GM19099 (cell line): ENCODE measurements around the gene NEU4.

Experiments used
- POLR2A ChIP-seq: IDR thresholded peaks from 3 replicates; pipeline ENCODE4 v1.6.1; 2011; ENCODE audit warnings: low read depth; ENCODE audit not compliant: insufficient read length; ENCODE audit errors: extremely low read depth

The NEU4 gene

DNA sequence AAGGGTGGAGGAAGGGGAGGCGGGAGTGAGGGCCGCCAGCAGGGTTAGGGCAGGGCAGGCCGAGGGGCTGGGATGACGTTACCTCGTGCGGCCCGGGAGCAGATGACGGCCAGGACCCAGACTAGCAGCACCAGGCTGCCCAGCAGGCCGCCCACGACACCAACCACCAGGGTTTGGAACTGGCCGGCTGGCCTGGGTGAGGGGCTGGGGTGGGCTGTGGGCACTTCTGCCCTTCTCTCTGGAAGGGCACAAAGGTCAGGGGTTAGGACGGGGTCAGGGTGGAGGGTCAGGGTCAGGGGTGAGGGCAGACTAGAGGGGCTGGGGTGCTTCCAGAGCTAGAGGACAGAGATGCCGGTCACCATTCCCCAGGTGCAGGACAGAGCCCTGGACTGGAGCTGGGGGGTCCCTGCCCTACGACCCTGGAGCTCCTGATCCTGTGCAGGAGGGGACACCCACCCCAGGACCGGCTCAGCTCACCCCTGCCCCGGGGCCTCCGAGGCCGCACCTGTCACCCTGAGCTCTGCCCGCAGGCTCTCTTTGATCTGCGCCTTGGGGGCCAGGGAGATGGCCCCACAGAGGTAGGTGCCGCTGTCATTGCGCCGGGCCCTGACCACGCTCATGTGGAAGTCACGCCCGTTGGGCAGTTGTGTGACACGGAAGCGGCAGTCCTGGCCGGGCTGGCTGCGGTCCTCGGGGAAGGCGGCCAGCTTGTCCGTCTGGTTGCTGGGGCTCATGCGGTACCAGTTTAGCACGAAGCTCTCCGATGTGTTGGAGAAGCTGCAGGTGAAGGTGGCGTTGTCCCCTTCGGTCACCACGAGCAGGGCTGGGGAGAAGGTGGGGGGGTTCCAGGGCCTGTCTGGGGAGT, 43.4 kb downstream of the NEU4 start:
- TF ChIP-seq POLR2A = no peak

- TF ChIP-seq POLR2A = no peak
Observed at GRCh38 chr2:241852981-241853631, 44.1 kb downstream of the NEU4 start.

- TF ChIP-seq POLR2A = no peak
Observed at GRCh38 chr2:241853651-241854341, 44.8 kb downstream of the NEU4 start.

- no peak for TF ChIP-seq POLR2A
Observed at GRCh38 chr2:241854342-241855244, 45.6 kb downstream of the NEU4 start.

GRCh38 chr2:241855245-241855887, 46.4 kb downstream of the NEU4 start:
- TF ChIP-seq POLR2A = no peak

DNA sequence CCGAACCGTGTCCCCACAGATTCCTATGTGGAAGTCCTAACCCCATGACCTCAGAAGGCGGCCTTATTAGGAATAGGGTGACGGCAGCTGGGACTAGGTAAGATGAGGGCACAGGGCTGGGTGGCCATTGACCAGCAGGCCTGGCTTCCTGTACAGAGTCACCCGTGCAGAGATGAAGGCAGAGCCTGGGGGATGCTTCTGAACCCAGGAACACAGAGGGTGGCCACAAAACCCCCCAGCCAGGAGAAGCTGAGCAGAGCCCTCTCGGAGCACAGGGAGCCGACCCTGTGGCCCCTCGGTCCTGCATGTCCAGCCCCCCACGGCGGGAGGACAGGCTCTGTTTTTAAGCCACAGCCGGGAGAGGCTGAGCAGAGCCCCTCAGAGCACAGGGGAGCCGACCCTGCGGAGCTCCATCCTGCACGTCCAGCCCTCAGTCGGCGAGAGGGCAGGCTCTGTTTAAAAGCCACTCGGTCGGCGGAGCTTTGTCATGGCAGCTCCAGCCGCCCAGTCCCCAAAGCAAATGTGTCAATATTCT, 47.0 kb downstream of the NEU4 start:
- no peak for TF ChIP-seq POLR2A

DNA sequence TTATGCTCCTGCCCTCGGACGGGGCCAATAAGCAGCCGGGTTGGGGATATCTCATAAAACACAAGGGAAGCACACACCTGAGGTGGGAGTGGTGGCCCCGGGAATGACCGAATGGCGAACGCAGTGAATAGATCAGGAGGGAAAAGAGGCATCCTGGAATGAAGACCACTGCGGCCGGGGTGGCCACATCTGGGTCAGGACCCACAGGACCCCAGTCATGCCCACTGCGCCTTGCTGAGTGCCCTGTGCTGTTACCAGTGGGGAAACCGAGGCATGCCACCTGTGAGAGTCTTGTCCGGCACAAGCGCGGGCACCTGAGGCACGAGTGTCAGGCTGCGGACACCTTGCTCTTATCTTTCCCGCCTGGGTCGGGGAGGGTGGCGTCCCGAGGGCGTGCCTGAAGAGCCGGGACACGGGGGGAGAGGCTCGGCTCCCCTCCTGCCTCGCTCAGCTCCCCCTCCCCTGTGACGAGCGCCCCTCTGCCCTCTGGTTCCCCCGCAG, 48.1 kb downstream of the NEU4 start:
- TF ChIP-seq POLR2A = no peak

- TF ChIP-seq POLR2A = no peak
Observed at GRCh38 chr2:241857572-241858121, 48.7 kb downstream of the NEU4 start.

DNA sequence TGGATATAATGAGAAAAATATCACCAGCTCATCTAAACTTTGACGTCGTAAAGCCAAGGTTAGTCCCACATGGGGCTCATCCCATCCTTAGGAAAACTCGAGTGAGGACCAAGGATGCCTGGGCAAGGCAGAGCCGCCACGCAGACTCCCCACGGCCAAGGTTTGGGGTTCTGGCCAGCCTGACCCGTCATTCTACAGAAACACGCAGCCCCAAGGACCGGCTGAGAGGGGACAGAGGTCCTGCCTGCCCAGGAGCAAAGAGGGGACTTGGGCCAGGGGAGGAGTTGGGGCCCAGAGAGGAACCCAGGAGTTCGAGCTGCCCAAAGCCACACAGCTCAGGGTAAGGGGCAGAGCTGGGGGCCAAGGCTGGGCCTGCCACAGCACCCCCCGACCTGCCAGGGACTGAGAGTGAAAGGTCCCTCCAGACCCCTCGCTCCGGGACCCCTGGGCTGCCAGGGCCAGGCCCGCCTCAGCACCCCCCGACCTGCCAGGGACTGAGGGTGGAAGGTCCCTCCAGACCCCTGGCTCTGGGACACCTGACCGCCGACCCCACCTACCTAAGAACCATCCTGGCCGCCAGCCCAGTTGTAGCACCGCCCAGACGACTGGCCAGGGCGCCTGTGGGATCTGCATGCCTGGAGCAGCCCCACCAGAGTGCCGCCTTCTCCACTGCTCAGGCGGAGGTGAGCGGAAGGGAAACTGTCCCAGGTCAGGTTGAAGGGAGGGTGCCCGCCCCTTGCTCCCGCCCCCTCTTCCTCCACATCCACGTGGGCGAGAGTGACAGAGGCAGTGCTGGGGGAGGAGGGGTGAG, 49.4 kb downstream of the NEU4 start, which contains the start of gene PDCD1:
TSS of gene PDCD1 (minus strand) at position 689 of the 811 bp plus-strand sequence. CDS start at position 633, 56 bp downstream.
- TF ChIP-seq POLR2A = peak; percentile 94

DNA sequence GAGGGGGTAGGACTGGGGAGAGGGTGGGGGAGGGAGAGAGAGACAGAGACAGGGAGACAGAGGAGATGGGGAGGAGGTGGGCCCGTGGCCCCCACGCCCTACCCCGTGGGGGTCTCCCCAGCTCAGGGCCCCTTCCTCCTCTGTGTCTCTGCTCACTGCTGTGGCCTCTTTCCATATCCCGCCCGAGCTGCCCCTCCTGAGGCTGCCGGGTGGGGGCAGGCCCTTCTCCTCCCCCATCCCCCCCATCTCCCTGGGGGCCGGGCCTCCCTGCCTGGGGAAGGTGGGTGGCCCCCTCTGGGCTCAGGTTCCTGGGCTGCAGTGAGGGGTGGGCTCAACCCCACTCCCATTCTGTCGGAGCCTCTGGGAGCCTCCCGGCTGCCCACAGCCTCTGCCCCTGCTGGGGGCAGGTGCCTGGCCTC, 50.0 kb downstream of the NEU4 start:
- no peak for TF ChIP-seq POLR2A

- peak; percentile 31 for TF ChIP-seq POLR2A
Observed at GRCh38 chr2:241859436-241860183, 50.6 kb downstream of the NEU4 start.

DNA sequence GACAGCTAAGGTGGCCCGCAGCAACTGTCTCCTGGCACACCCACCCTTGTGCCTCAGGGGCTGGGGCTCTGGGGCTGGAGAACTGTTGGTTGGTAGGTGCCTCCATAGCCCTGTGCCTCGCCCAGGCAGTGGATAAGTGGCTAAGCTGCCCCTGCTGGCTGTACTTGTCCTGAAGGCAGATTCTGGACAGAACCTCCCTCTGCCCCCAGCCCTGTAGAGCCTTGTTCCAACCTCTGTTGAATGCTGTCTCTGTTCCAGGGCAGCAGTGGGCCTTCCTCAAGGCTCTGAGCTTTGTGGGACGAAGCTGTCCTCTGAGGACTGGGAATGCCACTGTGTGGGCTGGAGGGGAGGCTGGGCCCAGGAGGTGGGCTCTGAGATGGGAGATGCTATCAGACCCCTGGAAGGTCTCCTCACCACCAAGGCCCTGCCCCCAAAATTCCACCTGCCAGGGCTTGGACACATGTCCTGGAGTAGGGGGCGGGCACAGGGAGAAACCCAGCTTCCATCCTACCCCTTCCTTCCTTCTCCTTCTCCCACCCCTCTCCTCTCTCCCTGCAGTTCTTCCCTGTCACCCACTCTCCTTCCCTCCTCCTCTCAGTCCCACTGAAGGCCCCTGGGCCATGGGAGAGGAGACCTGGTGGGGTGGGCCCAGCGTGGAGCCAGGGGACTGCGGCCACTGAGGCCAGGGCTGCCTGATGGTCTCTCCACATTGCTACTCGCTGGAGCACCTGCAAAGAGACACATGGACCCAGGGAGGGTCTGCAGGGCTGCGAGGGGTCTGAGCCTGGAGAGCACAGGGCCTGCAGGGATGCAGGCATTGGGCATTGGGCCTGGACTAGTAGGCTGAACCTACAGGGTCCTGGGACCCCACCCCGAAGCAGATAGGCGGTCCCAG, 51.4 kb downstream of the NEU4 start:
- no peak for TF ChIP-seq POLR2A
